ENCODE measurements around the gene ROBO1. TPM values are rescaled to one million over a fixed set of nuclear protein-coding genes. Genes with fewer than 3 reads are reported as not detected.

ROBO1 gene
- total RNA-seq, 1 experiment from 2014 or later: 3.2 TPM

- no peak for DNase-seq (ENCODE audit: extremely low read depth, low read depth)
Observed at GRCh38 chr3:79672731-79673130, 95.1 kb downstream of the ROBO1 start.

DNA sequence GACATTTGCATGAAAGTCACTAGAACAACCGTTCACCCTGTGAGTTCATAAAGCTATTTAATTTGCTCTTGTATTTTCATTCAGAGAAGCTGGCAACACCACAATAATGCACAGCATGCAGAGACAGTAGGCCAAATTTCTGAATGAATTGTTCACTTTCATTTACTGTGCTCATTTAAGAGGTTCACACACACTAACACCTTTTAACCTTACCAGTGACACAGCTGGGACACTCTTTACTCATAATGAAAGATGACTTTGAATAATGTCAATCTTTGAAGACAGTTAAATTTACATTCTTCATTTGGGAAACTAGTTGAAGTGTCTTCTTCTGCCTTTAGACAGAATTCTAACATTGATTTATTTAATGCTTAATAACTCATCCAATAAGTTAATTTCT is 95.7 kb downstream of the ROBO1 start:
- no peak for DNase-seq (ENCODE audit: extremely low read depth, low read depth)

DNA sequence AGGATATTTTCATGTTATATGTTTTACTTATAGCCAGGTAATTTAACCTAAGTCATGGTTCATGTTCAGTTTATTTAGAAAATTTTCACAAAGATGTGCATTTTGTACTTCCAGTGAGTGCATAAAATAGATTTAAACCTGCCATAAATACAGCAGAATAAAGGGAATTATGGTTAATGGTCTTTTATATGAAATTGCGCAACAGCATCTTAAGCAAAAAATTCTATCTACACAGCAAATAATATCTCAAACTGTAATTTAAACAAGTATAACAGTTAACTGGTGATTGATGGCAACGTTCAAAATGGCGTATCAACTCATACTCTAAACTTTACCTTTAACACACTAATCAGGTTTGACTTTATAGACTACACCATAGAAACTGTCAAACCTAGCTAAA is 97.6 kb downstream of the ROBO1 start:
- DNase-seq (ENCODE audit: extremely low read depth, low read depth): no peak

DNA sequence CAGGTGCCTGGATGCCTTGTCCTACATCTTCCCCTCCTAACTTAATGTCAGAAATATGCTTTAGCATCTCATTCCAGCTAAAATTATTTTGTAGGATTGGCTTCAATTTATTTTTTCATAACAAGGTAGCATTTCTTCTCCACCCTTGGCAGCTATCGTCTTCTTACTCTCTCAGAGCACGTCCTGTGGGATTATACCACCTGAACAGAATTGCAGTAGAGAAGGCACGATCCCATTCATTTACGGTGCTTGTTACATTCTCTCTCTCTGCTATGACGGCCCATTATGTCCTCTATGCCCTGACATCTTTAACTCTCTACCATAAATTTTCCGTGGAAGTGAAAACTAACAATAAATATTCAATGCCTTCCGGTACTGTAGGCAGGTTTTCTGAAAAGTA is 103.3 kb downstream of the ROBO1 start:
- DNase-seq (ENCODE audit: extremely low read depth, low read depth): no peak

- no peak for DNase-seq (ENCODE audit: extremely low read depth, low read depth)
Observed at GRCh38 chr3:79661896-79662295, 105.9 kb downstream of the ROBO1 start.

GRCh38 chr3:79657076-79657475 is 110.7 kb downstream of the ROBO1 start:
- DNase-seq (ENCODE audit: extremely low read depth, low read depth): no peak

DNA sequence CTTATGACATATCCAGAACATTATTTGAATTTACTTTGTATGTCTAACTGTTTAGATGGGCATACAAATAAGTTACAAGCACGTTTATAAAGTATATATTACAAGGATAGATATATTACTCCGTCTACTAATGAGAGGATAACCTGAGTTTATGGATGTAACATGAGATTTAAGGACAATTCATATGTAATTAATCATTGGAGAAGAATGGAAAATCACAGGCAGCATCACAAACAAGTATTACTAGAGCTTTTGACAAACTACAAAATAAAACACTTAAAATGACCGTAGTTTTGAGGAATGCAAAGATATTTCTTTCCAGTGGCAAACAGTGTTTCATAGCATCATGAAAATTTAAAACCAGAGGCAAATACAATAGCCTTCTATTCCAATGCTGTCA is 113.8 kb downstream of the ROBO1 start:
- DNase-seq (ENCODE audit: extremely low read depth, low read depth): no peak

GRCh38 chr3:79653266-79653830 is 114.5 kb downstream of the ROBO1 start:
- no peak for DNase-seq (ENCODE audit: extremely low read depth, low read depth)

- DNase-seq (ENCODE audit: extremely low read depth, low read depth): peak; percentile 20
Observed at GRCh38 chr3:79651536-79652065, 116.2 kb downstream of the ROBO1 start.

- no peak for DNase-seq (ENCODE audit: extremely low read depth, low read depth)
Observed at GRCh38 chr3:79639855-79640254, 127.9 kb downstream of the ROBO1 start.

DNA sequence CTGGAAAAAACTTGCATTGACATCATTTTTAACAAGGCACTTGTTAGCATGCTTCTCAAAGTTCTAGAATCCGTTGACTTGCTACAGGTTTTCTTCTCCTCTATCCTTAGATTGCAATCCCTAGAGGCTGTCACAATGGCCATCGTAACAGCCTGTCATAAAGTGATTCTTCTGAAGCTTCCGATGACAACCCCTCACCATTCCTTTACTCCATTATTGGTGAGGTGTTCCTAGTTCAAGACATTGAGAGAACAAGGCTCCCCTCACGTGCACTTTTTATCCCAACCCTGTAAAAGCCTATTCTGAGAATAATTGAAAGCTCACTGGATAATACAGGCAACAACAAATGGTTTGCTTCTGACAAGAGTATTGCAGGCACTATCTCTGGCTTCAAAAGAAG is 131.4 kb downstream of the ROBO1 start:
- no peak for DNase-seq (ENCODE audit: extremely low read depth, low read depth)

DNA sequence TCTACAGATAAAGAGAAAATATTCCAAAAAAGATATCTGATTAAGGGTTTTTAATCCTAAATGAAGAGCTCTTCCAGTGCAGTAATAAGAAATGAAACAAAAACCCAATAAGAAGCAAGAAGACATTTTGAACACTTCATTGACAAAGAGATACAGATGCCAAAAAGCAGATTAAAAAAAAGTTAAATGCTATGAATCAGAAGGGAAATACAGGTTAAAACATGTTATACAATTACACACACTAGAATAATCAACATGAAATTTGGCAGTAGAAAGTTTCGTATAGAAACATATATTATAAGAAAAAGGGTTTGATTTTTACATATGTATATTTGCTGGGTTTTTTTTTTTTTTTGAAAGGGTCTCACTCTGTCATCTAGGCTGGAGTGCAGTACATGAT is 135.0 kb downstream of the ROBO1 start:
- DNase-seq (ENCODE audit: extremely low read depth, low read depth): no peak

GRCh38 chr3:79618883-79619282 is 148.9 kb downstream of the ROBO1 start:
- no peak for DNase-seq (ENCODE audit: extremely low read depth, low read depth)

DNA sequence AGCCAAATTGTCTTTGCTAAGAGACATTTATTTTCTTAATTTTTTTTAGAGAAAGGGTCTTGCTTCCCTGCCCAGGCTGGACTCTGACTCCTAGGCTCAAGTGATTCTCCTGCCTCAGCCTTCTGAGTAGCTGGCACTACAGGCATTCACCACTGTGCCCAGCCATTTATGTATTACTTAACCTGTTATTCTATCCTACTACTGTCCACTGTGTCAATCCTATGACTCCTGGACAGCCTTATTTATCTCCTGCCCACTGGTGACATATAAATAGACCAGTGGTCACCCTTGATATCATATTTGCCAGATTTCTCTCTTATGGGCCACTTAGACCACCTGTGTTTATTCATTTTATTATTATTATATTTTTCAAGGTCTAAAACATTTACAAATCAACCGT is 161.4 kb downstream of the ROBO1 start:
- DNase-seq (ENCODE audit: extremely low read depth, low read depth): no peak

DNA sequence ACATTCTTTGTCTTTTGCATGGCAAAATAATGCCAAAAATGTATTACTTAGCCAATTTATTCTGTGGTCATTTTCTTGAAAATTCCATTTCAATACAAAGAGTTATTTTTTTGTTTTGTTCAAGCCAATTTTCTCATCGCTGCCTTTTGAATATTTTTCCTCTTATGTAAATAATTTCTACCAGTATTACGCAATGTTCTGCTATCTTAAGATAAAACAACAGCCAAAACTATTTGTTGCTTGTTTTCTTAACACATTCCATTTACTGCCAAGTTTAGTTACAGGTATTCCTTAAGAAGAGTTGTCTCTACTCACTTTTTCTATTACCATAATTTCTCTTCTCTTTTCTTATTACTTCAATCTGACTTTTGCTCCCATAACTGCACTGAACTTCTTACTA is 163.1 kb downstream of the ROBO1 start:
- DNase-seq (ENCODE audit: extremely low read depth, low read depth): no peak

DNA sequence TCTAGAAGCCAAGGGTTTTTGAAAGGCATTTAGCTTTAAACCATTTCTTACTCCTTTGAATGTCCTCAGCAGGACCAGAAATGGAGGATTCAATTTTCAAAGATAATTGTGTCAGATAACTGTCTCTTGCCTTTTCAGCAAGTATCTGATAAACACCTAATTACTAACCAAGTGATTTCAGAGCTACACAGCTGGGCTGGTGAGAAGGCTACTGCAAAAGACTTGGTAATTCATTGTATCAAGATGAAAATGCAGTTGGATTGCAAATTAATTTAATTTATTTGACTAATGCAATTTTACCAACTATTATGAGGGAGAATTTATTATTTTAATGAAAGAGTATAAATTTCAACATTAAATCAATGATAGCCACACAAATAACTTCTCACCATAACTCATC is 165.4 kb downstream of the ROBO1 start:
- DNase-seq (ENCODE audit: extremely low read depth, low read depth): no peak

DNA sequence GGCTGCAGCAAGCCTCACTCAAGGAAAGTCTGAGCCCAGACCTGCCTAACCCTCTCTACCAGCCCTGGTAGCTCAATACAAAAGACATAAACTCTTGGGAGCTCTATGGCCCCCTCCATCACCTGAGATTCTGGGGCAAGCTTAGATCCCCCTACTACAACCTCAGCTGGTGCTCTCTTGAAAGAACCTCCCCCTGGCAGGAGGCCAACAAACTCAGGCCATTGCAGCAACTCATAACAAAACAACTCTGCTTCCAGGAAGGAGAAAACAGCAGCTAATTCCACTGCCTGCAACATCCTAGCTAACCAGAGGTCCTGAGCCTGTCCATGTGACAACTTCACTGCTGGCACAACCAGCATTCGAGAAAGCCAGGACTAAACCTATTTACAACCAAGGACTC is 169.2 kb downstream of the ROBO1 start:
- no peak for DNase-seq (ENCODE audit: extremely low read depth, low read depth)

DNA sequence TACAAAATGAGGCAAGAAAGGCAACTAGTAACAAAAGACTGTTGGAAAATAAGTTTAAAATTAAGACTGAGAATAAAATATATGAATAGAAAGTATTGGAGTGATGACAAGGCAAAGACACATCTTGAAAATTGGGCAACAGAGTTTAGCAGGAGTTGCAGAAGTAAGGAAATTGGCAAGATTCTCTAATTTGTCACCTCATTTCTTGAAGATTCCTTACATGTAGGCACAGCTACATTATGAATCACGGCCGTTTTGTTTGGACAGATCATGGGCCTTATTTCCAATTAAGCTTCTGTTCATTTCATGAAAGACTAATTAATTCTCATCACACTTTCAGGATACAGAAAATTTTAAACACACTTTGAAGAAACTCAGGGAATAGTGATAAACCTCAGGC is 170.1 kb downstream of the ROBO1 start:
- no peak for DNase-seq (ENCODE audit: extremely low read depth, low read depth)

GRCh38 chr3:79587150-79587549 is 180.6 kb downstream of the ROBO1 start:
- DNase-seq (ENCODE audit: extremely low read depth, low read depth): no peak

DNA sequence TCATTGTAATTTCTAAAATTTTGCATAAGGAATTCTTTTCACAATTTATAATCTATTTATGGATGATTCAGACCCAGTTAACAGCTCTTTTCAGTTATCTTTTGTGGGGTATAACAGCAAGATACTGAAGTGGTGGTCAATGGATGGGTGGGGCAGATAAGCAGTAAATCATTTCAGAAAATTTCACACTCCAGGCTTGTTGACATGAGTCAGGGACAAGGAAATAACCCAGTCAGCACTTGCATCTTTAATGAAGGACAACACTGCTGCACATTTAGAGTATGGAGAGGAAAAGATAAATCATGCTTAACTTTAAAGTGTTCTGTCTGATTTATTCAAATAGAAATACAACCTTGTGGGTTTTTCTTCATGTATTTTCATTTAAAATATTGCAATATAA is 181.6 kb downstream of the ROBO1 start:
- no peak for DNase-seq (ENCODE audit: extremely low read depth, low read depth)

GRCh38 chr3:79572930-79573329 is 194.9 kb downstream of the ROBO1 start:
- DNase-seq (ENCODE audit: extremely low read depth, low read depth): no peak

- DNase-seq (ENCODE audit: extremely low read depth, low read depth): no peak
Observed at GRCh38 chr3:79568938-79569337, 198.9 kb downstream of the ROBO1 start.

DNA sequence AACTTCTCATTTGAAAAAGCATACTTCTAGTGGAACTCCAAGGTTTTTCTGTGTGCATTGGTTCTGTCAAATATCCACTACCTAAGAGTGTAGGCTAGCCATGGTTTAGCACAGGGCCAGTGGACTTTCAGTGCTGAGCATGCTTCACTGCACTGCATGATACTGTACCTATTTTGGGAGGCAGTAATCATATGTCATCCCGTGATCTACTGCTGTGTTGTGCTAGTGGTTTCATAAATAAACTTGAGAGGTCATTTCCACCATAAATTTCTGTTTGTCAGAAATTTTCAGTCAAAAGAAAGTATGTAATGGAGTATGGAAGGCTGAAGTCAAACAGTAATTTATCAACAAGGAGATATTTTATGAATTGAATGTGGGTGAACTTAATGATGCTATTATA is 203.6 kb downstream of the ROBO1 start:
- DNase-seq (ENCODE audit: extremely low read depth, low read depth): no peak

All from NCI-H460 (cell line).